Activated T-helper 9 cell treated with anti-CD3 and anti-CD28 coated beads, Interleukin-2, amount 50 U/mL, for 16 hours (primary cell): ENCODE measurements around the gene SPATC1L.
"Not testable (repeated sequence)": the region's sequence is repeated elsewhere in the genome, so short reads cannot be mapped to it uniquely, and the experiment has no call there.

Experiments
- DNase-seq: peaks from one replicate; pipeline ENCODE4 v3.0.0-alpha.2; 2020; ENCODE audit warnings: low read depth

The SPATC1L gene

DNA sequence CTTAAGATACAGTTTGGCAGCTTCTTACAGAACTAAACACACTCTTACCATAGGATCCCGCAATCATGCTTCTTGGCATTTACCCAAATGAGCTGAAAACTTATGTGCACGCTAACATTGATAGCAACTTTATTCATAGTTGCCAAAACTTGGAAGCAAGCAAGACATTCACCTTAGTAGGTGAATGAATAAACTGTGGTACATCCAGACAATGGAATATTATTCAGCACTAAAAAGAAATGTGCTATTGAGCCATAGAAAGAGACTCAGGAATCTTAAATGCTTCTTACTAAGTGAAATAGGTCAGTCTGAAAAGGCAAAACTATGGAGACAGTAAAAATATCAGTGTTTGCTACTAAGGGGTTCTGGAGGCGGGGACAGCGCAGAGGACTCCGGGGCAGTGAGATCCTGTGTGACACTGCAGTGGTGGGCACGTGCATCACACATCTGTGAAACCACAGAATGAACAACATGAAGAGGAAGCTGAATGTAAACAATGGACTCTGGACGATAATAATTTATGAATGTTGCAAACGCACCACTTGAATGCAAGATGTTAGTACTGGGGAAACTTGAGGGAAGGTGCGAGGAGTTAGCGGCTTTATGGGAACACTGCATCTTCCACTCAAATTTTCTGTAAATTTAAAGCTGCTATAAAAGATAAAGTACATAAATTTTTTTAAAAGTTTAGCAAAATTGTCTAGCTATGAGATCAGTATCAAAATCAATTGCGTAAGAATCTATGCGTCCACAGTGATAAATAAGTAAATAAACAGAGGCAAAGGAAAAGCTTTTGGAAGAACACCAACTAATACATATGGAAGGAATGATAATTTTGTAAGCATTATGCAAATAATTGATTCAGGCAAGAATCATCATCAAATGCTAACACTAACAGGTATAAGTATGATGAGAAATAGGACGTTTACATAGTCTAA lies 15.4 kb upstream of the SPATC1L start:
- no peak for DNase-seq

DNA sequence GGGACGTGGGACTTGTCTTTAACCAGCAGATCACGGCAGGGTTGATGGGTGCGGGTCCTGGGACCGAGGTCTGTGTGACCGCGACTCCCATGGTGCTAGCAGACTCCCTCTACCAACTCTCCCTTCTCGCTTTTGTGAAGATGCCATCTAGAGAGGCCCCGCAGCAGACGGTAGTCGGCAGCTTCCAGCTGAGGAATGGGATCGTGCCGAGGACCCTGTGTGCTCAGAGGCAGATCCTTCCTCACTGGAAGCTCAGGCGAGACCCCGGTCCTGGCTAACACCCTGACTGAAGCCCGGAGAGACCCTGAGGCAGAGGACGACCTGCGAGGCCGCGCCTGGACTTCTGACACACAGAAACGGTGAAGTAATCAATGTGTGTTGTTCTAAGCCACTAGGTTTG lies 12.5 kb upstream of the SPATC1L start:
- no peak for DNase-seq

DNA sequence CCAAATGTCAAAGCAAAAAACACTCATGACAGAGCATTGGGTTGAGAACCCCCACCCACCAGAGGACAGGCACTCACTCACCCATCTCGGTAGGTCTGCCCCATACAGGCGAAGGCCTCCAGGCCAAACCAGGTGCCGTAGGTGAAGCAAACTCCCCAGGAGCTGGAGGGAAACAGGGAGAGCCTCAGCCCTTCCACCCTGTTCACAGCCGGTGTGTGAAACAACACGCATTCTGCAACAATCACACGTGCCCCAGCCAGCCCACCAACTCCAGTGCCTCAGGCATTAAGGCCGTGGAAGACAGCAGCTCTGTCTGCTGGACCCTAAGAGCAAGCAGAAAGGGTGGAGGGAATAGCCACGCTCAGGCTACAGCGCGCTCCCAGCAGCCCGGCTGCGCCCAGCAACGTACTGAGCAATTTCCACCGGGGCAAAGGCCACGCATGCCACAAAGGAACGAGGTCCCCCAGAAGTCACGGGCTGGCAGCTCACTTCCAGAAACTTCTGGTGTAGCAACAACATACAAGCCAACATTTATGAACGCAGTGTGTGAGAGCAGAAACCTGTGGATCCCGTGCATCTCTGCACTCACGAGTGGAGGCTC lies 11.4 kb upstream of the SPATC1L start:
- DNase-seq: no peak

DNA sequence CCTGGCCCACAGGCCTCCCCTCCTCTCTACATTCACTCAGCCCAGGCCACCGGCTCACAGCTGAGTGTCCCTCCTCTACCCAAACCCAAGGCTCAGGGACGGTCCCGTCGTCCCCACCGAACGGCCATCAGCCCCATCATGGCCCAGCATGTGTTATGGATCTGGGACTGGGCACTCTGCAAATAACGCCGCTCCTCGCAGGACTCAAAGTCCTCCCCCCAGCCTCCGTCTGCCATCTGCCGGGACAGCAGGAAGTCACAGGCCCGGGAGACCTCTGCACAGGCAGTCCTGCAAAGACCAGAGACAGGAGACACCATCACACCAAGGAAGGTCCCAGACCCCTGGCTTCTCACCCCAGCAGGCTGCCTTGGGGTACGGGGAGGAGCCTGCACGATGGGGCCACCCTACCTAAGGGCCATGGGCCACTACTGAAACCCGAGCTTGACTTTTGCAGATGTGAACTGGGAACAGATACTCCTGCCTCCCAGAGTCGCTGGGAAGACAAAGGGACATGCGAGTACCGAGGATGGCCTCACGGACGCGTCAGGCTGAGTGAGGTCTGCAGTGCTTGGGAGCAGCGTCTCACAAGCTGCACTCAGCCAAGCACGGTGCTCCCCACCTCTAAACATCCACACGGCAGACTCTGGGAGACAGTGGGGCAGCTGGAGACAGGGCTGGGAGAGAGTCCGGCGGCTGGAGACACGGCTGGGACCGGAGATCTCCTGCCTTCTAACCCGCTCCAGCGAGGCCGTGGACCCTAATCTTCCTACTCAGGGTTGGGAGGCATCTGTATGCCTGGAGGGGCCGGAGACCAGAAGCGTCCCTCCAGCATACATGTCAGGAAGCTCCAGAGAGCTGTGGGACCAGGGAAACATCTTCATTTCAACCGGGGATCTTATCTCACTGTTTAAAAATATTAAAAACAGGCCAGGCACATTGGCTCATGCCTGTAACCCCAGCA lies 10.4 kb upstream of the SPATC1L start:
- no peak for DNase-seq

DNA sequence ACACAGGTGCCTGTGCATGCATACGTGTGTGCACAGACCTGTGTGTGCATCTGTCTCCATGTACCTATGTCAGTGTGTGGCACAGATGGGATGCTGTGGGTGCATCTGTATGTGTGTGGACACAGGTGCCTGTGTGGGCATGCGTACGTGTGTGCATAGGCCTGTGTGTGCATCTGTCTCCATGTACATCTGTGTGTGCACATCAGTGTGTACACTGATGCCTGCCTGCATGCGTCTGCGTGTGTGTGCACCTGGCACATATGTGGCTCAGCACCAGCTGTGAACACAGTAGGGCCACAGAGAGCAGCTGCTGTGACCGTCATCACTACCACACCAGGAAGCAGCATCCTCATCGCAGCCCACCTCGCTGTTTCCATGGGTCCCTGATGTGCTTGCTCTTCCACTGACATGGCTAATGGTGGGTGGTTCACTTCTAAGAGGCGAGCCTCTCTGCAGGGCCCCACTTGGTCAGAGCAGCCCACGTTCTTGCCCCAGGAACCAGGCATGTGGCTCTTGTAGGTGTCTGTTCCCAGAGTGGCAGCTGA lies 9.6 kb upstream of the SPATC1L start:
- no peak for DNase-seq

DNA sequence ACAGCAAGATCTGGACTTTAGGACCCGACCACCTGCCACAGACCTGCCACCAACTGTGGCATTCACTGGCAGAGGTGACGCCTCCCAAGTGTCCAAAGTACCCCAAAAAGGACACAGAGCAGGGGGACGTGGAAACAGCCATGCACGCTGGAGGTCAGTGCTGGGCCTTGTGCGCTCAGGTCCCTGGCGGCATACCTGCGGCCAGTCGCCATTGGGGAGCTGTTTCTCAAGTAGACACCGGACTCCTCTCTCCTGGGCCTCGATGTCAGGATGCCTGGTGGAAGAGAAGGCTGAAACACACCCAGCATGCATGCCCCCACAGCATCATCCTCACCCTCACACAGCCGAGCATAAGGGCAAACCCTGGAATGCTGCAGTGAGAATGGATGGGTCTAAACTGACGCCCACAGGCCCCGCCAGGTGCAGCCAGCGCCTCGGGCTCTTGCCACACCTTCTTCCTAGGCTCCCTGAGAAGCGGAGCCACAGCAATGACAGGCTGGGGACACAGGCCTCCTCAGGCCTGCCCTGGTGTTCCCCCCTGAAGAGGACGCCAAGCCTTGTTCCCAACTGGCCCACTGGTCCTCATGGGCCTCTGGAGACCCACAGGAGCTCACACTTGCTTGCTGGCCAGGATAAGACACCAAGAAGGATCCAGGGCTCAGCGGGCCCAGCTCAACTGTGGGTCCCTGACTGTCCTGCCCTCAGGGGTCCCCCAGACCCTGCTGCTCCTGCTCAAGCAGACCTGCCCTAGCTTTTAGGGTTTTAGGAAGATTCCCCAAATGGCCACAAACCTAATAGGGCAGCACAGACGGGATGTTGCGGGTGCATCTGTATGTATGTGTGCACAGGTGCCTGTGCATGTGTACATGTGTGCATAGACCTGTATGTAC lies 7.7 kb upstream of the SPATC1L start:
- no peak for DNase-seq

DNA sequence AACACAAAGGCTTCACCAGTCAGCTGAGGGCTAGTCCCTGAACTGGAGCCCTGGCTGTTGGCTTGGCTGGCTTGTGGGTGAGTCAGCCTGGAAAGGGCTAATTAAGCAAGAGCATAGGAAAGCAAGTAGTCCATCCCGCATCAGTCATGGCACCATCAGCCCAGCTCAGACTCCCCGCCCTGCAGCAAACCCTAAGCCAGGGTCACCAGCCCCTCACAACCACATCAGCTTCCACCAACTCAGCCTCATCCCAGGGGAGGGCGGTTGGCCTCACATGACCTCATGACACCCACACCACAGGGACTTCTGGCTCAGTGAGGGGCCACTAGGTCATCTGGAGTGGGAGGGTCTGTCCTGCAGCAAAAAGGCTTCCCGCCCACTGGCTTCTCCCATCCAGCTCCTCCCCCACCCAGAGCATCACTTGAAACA lies 7.0 kb upstream of the SPATC1L start:
- DNase-seq: no peak

DNA sequence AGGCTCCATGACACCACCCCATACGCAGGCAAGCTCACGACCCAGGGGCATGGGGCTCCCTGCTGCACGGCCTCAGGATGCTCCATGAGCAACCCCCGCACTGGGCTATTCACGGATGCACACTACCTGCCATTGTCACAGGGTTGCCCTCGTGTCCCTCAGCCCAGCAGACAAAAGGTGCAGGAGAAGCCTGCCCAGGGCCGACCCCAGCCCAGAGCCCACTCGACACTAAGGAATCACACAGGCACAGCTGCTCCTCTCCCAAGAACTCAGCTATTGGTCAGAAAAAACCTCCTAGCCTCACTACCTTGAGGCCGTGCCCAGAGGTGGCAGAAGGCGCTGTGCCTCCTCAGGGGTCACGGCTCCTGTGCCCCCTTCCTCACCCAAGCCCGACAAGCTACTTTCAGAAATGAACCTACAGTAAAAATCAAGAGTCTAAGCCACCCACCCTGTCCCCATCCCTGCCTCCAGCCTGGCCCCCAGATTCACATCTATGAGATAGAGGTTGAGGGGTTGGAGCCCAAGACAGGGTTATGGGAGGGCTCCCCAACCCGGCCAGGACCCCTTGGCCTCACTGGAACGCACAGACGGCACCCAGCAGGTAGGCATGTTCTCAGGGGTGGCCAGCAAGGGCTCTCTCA lies 6.4 kb upstream of the SPATC1L start:
- no peak for DNase-seq

DNA sequence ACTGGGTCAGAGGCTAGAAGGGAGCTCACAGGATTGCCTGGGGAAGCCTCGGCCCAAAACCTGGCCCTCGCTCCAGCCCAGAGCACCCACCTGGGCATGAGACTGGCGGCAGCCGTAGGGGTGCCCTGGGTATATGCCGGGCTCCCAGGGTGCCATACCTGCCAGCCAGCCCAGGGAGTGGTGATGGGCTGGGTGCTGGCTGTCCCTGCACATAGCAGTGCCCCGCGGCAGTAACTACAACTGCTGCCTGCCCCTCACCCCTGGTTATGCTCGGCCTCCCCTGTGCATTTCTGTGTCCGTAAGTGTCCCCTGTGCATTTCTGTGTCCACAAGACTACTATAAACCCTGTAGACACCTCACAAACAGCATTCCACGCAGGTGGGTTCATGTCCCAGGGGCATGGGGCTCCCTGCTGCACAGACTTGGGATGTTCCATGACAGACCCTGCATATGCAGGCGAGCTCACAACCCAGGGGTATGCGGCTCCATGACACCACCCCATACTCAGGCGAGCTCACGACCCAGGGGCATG lies 5.8 kb upstream of the SPATC1L start:
- no peak for DNase-seq

DNA sequence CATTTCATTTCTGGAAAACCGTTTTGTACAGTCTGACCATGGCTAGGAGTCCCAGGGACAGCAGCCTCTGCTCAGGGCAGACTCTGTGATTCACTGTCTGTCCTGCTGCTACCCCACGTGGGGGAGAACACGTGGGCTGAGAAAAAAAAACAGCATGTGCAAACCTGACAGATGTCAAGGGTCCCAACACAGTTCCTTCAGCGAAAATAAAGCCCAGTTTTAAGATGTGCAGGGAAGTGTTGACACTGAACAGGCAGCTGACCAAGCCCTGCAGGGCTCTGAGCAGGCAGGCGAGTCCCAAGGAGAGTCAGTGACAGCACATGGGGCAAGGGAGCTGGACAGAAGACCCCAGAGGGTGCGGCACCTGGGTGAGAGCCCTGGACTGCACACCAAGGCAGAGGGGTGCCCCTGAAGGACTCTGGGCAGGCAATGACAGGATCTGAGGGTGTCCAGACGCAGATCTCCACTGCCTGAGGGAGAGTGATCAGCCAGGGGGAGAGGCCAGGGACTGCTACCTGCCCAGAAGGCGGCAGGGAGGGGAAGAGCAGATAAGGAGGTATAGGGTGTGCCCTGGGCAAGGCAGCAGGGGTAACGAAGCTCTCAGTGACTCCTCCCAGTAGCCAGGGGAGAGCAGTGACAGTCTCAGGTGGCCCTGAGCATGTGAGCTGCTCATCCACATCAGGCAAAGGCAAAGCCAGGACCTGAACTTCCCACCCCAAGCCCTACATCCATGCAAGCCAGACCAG lies 5.1 kb upstream of the SPATC1L start:
- DNase-seq: no peak

DNA sequence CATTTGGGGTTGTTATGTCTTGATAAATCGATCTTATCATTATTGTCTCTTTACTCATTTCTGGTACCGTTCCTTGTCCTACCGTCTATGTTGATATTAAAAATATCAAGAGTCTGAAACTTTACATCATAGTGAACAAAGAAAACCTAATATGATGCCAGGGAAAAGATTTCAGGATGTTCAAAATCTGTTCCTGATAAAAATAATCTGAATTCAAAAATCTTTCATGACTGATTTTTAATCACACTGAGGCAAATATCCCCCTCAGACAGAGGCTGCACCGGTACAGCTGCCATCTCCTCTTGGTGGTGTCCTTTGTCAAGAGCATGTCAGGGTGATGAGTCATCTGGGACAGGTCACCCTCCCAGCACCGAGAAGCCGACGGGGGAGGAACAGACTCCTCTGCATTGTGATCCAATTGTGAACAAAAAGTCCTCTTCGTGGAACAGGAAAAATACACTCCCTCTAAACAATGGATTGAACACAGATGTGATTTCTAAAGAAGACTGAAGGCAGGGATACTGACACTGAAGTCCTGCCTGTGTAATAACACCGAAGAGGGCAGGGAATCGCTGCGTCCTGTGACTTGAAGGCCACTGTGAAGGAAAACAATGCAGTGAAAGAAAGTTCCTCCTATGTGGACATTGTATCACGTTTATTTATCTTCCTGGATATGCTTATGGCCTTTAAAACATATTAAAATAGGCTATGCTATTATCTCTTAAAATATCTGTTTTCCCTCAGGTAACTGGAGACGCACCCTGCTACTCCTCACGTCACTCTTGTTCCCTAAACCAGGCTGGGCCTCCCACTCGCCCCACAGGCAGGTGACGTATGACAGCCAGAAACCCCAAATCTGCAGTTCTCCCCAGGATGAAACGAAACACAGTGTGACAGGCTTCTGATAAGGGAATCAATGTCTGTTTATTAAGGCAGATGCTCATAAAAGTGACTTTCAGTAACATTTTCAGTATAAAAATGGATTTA lies 4.3 kb upstream of the SPATC1L start:
- no peak for DNase-seq

DNA sequence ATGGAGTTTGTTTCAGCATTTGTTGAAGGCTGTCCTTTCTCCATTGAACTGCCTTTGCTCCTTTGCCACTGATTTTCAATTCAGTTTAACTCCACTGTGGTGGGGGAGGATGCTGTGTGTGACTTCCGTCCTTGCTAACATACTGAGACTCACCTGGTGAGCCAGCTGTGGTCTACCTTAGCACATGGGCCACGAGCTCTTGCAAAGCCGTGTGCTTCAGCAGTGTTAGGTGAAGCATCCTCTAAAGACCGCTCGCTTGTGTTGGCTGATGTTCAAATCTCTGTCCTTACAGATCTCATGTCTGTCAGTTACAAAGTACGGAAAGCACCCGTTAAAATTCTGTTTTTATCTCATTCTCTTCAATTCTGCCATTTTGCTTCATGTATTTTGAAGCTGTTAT lies 3.6 kb upstream of the SPATC1L start:
- no peak for DNase-seq

DNA sequence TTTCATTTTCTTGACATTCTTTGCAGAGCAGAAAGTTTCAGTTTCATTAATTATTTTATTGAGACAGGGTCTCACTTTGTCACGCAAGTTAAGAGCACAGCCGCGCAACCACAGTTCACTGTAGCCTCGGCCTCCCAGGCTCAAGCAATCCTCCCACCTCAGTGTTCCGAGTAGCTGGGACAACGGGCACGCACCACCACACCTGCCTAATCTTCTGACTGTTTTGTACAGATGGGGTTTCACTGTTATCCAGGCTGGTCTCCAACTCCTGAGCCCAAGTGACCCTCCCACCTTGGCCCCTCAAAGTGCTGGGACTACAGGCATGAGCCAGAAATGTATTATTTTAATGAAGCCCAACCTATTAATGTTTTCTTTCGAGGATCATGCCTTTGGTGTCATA lies 3.0 kb upstream of the SPATC1L start:
- no peak for DNase-seq

DNA sequence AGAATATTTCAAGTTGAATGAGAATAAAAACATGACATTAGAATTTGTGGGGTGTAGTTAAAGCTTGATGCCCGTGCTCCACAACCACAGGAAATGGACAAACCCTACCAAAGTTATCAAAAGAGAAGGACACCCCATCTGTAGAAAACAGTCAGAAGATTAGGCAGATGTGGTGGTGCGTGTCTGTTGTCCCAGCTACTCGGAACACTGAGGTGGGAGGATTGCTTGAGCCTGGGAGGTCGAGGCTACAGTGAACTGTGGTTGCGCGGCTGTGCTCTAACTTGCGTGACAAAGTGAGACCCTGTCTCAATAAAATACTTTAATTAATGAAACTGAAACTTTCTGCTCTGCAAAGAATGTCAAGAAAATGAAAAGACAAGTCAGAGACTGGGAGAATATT lies 1.5 kb upstream of the SPATC1L start:
- DNase-seq: no peak

DNA sequence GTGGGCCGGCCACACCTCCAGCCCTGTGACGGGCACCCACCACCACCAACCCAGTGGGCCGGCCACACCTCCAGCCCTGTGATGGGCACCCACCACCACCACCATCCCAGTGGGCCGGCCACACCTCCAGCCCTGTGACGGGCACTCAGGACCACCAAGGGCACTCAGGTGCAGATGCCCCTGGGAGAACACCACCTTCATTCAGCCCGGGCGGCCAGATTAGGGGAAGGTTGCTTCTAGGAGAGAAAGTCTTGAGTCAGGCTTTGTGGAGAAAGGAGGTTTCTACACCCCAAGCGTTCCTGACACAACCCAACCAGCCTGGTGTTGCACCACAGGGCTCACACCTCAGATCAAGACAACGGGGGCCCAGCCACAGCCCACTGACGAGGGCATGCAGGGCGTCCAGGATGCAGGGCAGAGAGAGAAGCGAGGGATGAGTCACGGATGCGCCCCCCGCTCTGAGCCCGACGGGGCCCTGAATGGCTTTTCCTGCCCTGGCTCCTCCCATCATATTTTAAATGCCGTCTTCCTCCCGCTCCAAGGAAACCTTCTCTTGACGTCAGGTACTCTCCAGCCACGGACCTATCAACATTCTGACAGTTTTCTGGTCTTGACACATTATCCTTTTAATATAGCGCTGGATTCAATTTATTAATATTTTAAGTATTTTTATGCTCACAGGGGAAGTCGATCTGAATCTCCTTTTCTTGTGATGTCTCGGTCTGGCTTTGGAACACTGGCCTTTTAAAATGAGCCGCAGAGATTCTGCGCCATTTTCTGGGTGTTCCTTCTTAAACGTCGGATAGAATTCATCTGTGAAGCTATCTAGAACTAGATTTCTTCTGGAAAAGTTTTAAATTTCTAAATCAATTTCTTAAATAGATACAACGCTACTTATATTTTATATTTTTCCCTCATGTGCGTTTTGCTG lies 631 bp upstream of the SPATC1L start:
- DNase-seq: peak; percentile 27

DNA sequence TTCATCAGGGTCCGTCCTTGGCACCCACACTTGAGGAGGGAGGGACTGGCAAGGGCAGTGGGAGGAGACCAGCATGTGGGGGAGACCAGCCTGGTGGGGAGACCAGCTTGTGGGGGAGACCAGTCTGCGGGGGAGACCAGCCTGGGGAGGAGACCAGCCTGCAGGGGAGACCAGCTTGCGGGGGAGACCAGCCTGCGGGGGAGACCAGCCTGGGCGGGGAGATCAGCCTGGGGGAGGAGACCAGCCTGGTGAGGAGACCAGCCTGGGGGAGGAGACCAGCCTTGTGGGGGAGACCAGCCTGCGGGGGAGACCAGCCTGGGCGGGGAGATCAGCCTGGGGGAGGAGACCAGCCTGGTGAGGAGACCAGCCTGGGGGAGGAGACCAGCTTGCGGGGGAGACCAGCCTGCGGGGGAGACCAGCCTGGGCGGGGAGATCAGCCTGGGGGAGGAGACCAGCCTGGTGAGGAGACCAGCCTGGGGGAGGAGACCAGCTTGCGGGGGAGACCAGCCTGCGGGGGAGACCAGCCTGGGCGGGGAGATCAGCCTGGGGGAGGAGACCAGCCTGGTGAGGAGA lies 836 bp downstream of the SPATC1L start:
- DNase-seq: not testable (repeated sequence)
